Inferior parietal cortex (tissue), 1 donor: ENCODE results near the gene TMEM258.
A peak's percentile ranks its signal among the peaks of the same experiment; 100 is the strongest.

Source experiments
- DNase-seq: peaks from one replicate; pipeline ENCODE4 v3.0.0-alpha.2; 2016; ENCODE audit errors: extremely low spot score

TMEM258 gene

GRCh38 chr11:61820174-61820573 lies 27.8 kb upstream of the TMEM258 start:
- no peak for DNase-seq

GRCh38 chr11:61817471-61818202 lies 25.2 kb upstream of the TMEM258 start:
- DNase-seq, result no peak

GRCh38 chr11:61816736-61817455 lies 24.5 kb upstream of the TMEM258 start, which contains the start of gene FADS1:
FADS1 (minus strand) TSS chr11:61817003; CDS start chr11:61816929, 74 bp downstream.
- DNase-seq, result peak; percentile 89

GRCh38 chr11:61815790-61816735 lies 23.7 kb upstream of the TMEM258 start:
- DNase-seq, result peak; percentile 47

- peak; percentile 98 for DNase-seq
Measured at GRCh38 chr11:61814958-61815789, 22.8 kb upstream of the TMEM258 start.

GRCh38 chr11:61814247-61814957 lies 22.0 kb upstream of the TMEM258 start:
- peak; percentile 70 for DNase-seq

GRCh38 chr11:61812736-61813411 lies 20.5 kb upstream of the TMEM258 start:
- no peak for DNase-seq

- DNase-seq, result no peak
Measured at GRCh38 chr11:61811831-61812230, 19.4 kb upstream of the TMEM258 start.

GRCh38 chr11:61810671-61811175 lies 18.3 kb upstream of the TMEM258 start:
- DNase-seq, result no peak

GRCh38 chr11:61806785-61807184 lies 14.4 kb upstream of the TMEM258 start:
- no peak for DNase-seq

GRCh38 chr11:61805146-61805545 lies 12.7 kb upstream of the TMEM258 start:
- no peak for DNase-seq

GRCh38 chr11:61803889-61804647 lies 11.7 kb upstream of the TMEM258 start:
- no peak for DNase-seq

GRCh38 chr11:61802605-61803004 lies 10.2 kb upstream of the TMEM258 start:
- no peak for DNase-seq

GRCh38 chr11:61800331-61801281 lies 8.2 kb upstream of the TMEM258 start:
- no peak for DNase-seq

- no peak for DNase-seq
Measured at GRCh38 chr11:61799665-61800284, 7.4 kb upstream of the TMEM258 start.

- peak; percentile 94 for DNase-seq
Measured at GRCh38 chr11:61797263-61797944, 5.0 kb upstream of the TMEM258 start.
